Stimulated activated effector memory CD8-positive, alpha-beta T cell treated with anti-CD3 and anti-CD28 coated beads, Interleukin-12 subunit alpha, Interleukin-12 subunit beta, amount 100 ng/mL, for 72 hours (primary cell): ENCODE results near the gene ABHD11.
"Not testable (repeated sequence)": the region's sequence is repeated elsewhere in the genome, so short reads cannot be mapped to it uniquely, and the experiment has no call there.

Experiments used
- ATAC-seq: fragments of 150-1000 bp; cut with Tn5 transposase; 2 replicates; pipeline ENCODE4 v1.10.0; 2021
- DNase-seq, 2 donors: peaks; one replicate each; pipeline ENCODE4 v3.0.0; 2021 to 2022; ENCODE audit warnings: low spot score in 2 of 2
- H3K27ac Mint-ChIP-seq: one replicate; pipeline ENCODE4 v1.8.0; 2022; ENCODE audit warnings: mild to moderate bottlenecking, mixed read lengths
- H3K36me3 Mint-ChIP-seq: one replicate; pipeline ENCODE4 v1.8.0; 2022; ENCODE audit warnings: mild to moderate bottlenecking, mixed read lengths
- H3K4me1 Mint-ChIP-seq: one replicate; pipeline ENCODE4 v1.8.0; 2022; ENCODE audit warnings: mixed read lengths
- H3K4me3 Mint-ChIP-seq: one replicate; pipeline ENCODE4 v1.8.0; 2022; ENCODE audit warnings: mild to moderate bottlenecking, mixed read lengths
- H3K9me3 Mint-ChIP-seq: one replicate; pipeline ENCODE4 v1.8.0; 2022; ENCODE audit warnings: mixed read lengths

ABHD11 gene, protein sequence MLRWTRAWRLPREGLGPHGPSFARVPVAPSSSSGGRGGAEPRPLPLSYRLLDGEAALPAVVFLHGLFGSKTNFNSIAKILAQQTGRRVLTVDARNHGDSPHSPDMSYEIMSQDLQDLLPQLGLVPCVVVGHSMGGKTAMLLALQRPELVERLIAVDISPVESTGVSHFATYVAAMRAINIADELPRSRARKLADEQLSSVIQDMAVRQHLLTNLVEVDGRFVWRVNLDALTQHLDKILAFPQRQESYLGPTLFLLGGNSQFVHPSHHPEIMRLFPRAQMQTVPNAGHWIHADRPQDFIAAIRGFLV

DNA sequence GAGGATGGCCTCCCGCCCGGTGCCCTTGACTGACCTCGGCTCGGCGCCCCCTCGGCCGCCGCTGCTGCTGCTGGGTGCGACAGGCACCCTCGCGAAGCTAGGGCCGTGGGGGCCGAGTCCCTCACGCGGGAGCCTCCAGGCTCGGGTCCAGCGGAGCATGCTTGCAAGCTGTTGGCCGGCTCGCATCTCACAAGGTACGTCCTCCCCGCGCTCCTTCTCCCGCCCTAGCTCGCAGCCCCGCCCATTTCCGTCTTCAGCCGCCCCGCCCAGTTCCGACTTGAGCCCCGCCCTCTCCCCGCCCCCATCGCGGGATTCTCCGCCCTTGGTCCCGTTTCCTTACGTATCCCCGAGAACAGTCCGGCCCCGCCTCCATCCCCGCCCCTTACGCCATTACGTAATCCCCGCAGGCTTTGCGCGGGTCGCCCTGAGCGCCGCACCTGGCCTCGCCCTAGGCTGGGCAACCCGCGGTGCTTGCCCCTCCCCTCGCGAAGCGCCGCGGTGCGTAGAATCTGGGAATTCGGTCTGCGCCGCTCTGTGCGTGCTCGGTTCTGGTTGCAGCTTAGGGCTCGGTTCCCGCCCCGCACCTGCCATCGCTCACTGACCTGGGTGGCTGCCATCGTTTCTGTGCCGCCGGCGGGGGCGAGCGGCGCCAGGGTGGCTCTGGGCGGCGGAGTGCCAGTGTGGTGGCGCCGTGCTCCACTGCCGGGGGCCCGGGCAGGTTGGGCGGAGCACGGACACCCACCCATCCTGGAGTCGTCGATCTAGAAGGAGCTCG is at the start of gene ABHD11:
Gene ABHD11, minus strand, starts transcription at position 191 of the 775 bp plus-strand sequence. Its CDS starts 32 bp downstream, at position 159.
- Mint-ChIP-seq H3K27ac (peak within 1 kb of the TSS; percentile 89), H3K36me3 (peaks cover 16% of the 10 kb centered on the region), H3K4me3 (peak within 1 kb of the TSS; percentile 91), H3K9me3 (no peaks in the 10 kb centered on the region), H3K4me1 (peaks cover 29% of the 10 kb centered on the region)
- peak; percentile 97 to 99 for DNase-seq
- peak; percentile 92 for ATAC-seq

DNA sequence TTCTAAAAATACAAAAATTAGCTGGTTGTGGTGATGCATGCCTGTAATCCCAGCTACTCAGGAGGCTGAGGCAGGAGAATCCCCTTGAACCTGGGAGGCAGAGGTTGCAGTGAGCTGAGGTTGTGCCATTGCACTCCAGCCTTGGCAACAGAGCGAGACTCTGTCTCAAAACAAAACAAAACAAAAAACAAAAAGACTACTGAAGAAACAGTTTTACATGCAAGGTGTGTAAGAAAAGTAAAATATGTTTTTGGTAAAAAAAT is 49.1 kb upstream of the ABHD11 start:
- not testable (repeated sequence) for H3K36me3 Mint-ChIP-seq, DNase-seq, H3K9me3 Mint-ChIP-seq, H3K4me1 Mint-ChIP-seq, ATAC-seq, H3K27ac Mint-ChIP-seq, H3K4me3 Mint-ChIP-seq

DNA sequence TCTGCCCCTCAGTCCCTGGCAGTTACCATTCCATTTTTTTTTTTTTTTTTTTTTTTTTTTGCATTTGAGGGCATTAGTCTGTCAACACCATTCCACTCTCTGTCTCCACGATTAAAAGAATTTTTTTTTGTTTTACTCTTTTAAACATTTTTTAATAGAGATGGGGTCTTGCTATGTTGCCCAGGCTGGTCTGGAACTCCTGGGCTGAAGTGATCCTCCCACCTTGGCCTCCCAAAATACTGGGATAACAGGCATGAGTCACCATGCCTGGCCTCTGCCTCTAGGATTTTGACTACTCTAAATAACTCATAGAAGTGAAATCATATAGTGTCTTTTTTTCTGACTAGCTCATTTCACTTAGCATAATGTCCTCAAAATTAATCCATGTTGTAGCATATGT is 48.0 kb upstream of the ABHD11 start:
- Mint-ChIP-seq H3K9me3 (no peaks in the 10 kb centered on the region), H3K36me3 (no peaks in the 10 kb centered on the region), H3K4me3 (no peak overlapping the region), H3K27ac (no peak overlapping the region), H3K4me1 (no peaks in the 10 kb centered on the region)
- DNase-seq = no peak
- ATAC-seq = no peak

DNA sequence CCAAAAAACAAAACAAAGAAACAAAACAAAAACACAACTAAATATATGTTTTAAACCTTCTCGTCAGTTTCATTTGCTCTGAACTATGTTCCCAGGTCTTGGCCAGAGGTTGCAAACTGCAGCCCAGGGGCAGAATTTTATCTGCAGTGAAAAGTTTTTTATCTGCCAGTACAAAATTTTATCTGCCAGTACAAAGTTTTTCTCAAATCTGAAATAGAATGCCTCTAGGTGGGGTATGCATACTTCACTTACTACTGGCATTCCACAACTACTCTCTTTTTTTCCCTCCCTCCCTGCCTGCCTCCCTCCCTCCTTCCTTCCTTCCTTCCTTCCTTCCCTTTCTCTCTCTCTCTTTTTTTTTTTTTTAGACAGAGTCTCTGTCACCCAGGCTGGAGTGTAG is 40.9 kb upstream of the ABHD11 start:
- DNase-seq = no peak
- H3K27ac Mint-ChIP-seq = no peak overlapping the region
- no peaks in the 10 kb centered on the region for H3K9me3 Mint-ChIP-seq
- H3K4me1 Mint-ChIP-seq = no peaks in the 10 kb centered on the region
- no peak overlapping the region for H3K4me3 Mint-ChIP-seq
- H3K36me3 Mint-ChIP-seq = no peaks in the 10 kb centered on the region
- ATAC-seq = no peak

DNA sequence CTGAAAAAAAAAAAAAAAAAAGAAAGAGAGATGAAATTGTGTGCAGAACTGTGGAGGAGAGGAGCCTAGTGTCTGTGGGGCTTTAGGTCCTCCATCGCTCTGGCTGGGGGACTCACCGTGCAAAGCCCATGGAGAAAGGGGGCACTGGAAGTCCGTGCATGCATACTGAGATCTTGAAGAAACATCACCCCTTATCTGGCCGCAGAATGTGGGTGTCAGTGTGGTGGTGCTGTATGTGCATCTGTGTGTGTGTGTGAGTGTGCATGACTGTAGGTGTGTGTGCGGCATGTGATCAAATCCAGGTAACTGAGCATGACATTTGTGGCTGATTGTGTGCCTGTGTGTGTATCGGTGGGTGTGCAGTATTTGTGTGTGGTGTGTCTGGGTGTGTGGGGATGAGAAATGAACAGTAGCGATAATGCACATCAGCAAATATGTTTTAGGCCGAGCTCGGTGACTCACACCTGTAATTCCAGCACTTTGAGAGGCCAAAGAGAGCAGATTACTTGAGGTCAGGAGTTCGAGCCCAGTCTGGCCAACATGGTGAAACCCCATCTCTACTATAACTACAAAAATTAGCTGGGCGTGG is 40.3 kb upstream of the ABHD11 start:
- H3K27ac Mint-ChIP-seq = no peak overlapping the region
- ATAC-seq (no peak), DNase-seq (no peak)
- H3K4me3 Mint-ChIP-seq = no peak overlapping the region
- no peaks in the 10 kb centered on the region for H3K4me1 Mint-ChIP-seq
- H3K36me3 Mint-ChIP-seq = no peaks in the 10 kb centered on the region
- no peaks in the 10 kb centered on the region for H3K9me3 Mint-ChIP-seq

DNA sequence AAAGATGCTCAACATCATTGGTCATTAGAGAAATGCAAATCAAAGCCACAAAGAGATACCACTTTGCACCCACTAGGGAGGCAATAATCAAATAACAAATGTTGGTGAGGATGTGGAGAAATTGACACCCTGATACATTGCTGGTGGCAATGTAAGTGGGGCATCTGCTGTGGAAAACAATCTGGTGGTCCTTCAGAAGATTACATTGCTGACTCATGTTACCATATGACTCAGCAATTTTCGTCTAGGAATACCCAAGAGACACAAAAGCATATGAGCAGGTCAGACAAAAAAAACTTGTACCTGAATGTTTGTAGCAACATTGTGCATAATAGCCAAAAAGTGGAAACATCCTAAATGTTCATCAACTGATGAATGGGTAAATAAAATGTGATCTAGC is 36.3 kb upstream of the ABHD11 start:
- Mint-ChIP-seq H3K27ac (no peak overlapping the region), H3K4me1 (no peaks in the 10 kb centered on the region), H3K4me3 (no peak overlapping the region), H3K9me3 (no peaks in the 10 kb centered on the region), H3K36me3 (no peaks in the 10 kb centered on the region)
- ATAC-seq (no peak), DNase-seq (no peak)

DNA sequence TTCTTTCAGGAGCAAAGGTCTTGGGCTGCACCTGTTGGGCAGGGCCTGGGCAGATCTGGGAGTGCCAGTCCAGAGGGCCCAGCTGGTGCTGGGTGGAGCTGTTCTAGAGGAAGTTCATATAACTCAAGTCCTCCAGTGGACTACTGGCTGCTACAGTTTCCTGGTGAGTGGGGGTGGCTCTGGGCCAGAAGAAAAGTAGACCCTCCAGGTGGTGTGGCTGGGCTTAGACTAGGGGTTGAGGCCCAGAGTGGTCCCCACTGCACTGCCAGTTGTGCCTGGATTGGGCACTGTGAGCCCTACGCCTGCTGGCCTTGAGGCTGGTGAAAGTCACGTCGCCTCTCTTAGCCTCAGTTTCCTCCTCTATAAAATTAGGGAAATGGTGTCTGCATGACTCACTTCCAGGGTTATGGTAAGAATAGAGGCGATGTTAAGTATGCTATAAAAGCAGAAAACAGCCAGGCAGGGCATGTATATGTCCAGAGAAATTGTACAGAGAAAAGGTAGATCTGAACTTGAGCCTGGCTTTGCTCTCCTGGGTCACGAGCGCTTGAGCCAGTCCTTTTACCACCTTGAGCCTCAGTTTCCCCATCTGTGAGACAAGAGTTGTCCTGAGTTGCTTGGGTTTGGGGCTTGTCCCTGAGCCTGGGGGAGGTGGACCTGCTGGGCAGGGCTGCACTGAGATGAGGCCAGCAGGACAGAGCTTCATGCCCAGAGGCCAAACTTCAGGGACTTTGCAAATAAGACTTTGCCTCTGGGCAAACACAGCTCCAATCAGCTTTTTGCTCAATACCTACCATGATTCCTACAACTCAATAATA is 35.3 kb upstream of the ABHD11 start:
- Mint-ChIP-seq H3K9me3 (no peaks in the 10 kb centered on the region), H3K27ac (no peak overlapping the region), H3K4me3 (no peak overlapping the region)

DNA sequence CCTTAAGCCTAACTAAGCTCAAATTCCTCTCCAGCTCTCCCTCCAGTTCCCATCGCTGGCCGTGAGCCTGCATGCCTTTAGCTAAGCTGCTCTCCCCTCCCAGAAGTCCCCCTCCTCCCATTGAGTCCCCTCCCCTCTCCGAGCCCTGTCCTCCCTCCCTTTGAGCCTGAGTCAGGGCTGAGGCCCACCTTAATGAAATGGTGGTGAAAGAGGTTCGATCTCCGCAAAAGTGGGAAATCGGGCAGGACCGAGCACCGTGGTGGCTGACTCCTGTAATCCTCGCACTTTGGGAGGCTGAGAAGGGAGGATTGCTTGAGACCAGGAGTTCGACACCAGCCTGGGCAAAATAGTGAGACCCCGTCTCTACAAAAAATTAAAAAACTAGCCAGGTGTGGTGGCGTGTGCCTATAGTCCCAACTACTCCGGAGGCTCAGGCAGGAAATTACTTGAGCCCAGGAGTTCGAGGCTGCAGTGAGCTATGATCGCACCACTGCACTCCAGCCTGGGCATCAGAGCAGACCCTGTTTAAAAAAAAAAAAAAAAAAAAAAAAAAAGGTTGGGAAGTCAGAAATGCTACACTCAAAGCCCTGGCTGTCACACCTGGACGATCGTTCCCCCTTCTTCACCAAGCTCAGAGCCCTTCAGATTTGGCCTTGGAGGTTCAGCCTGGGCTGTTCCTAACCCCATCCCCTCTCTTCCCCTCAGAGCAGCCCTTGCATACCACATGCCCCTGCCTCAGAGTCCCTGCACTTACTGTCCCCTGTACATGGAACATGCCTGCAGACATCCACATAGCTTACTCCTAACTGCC is 32.5 kb upstream of the ABHD11 start:
- no peaks in the 10 kb centered on the region for H3K9me3 Mint-ChIP-seq
- ATAC-seq = no peak
- H3K36me3 Mint-ChIP-seq = peaks cover 4% of the 10 kb centered on the region
- no peak overlapping the region for H3K27ac Mint-ChIP-seq
- H3K4me3 Mint-ChIP-seq = peak overlapping the region; percentile 28
- no peak for DNase-seq
- no peaks in the 10 kb centered on the region for H3K4me1 Mint-ChIP-seq

More for the DNA sequence above, 35.3 kb upstream of the ABHD11 start:
- Mint-ChIP-seq H3K36me3 (no peaks in the 10 kb centered on the region), H3K4me1 (no peaks in the 10 kb centered on the region)
- DNase-seq (no peak), ATAC-seq (no peak)

DNA sequence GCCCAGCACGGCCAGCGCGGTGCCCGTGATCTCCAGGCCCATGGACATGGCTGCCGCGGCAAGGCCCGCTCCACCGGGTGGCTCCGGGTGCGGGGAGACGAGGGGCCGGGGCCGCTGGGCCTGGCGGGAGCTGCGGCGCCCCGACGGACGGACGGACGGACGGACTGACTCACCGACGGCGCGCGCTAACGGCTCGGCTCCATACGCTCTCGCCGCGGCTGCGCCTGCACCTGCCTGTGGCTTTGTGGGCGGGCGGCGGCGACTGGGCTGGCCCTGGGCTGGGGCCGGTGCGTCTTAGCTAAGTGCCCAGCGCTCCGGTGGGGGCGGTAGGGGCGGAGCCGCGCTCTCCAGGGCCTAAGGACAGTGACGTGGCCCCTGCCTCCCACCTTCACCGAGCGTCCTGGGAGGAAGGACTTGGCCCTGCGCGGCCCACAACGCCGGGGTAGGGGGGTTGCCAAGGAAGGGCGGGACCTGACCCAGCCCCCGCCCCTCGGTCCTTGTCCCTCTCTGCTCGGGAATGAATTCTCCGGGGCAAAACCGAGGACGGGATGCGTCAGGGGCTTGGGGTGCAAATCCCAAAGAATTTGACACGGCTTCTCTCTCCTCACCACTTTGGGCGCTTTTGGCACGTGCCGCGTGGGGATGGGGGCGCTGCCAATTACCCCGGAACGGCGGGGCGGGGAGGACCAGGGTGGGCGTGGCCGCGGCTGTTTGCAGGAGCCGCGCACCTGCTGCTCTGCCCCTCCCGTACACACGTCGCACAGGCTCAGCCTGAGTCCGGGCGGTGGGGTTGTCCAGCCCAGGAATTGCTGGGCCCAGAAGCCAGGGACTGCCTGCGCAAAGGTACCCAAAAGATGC is 31.6 kb upstream of the ABHD11 start, which contains the start of gene CLDN3:
Gene CLDN3, minus strand, starts transcription at position 269 of the 858 bp plus-strand sequence. Its CDS starts 221 bp downstream, at position 48.
- DNase-seq (no peak), ATAC-seq (peak; percentile 46)
- H3K4me3 Mint-ChIP-seq = peak within 1 kb of the TSS; percentile 28
- H3K27ac Mint-ChIP-seq = no peak within 1 kb of the TSS
- H3K36me3 Mint-ChIP-seq = peaks cover 4% of the 10 kb centered on the region
- H3K9me3 Mint-ChIP-seq = no peaks in the 10 kb centered on the region
- no peaks in the 10 kb centered on the region for H3K4me1 Mint-ChIP-seq

DNA sequence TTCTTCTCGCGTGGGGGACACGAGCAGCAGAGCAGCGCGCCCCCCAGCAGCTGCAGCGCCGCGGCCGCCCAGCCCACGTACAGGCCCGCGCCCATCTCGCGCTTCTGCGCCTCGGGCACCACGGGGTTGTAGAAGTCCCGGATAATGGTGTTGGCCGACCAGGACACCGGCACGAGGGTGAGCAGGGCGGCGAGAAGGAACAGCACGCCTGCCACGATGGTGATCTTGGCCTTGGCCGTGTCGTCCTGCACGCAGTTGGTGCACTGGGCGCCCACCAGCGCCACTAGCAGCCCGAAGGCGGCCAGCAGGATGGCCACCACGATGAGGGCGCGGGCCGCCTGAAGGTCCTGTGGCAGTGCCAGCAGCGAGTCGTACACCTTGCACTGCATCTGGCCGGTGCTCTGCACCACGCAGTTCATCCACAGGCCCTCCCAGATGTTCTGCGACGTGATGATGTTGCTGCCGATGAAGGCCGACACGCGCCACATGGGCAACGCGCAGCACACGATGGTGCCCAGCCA is 30.9 kb upstream of the ABHD11 start:
- no peak for ATAC-seq
- H3K4me3 Mint-ChIP-seq = peak overlapping the region; percentile 28

DNA sequence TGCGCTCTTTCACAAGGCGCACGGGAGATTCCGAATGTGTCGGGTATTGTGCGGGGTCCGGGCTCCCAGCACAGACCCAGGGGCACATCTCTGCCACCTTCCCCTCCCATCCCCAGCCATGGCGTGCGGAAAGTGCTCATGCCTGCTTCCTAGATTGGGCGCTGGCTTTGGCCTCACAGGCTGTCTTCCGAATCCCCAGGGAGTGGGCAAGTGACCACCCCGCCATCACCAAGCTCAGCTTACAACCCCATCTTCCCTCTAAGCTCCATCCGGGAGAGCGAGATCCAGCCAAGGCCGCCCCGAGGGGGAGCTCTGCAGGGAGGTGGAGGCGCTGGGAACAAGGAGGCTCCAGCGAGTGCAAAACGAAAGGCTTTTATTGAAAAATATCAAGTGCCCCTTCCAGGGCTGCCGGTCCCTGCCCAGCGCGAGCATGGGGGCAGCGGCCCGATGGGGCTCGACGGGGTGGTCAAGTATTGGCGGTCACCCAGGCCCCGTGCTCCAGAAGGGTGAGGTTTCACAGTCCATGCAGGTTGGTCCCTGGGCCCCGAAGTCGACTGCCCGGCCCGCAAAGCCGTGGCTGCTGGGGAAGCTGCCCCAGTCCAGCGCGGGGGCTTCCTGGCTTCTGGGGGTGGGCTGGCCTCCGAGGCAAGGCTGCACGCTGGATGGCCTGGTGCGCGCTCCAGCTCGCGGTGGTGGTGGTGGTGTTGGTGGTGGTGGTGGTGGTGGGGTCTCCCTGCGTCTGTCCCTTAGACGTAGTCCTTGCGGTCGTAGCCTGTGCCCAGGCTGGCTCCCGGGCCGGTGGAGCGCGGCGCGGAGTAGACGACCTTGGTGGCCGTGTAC is 30.3 kb upstream of the ABHD11 start:
- no peak for ATAC-seq
- H3K4me3 Mint-ChIP-seq = no peak overlapping the region
- no peak for DNase-seq
- no peak overlapping the region for H3K27ac Mint-ChIP-seq
- H3K4me1 Mint-ChIP-seq = no peaks in the 10 kb centered on the region
- H3K9me3 Mint-ChIP-seq = no peaks in the 10 kb centered on the region
- peaks cover 4% of the 10 kb centered on the region for H3K36me3 Mint-ChIP-seq

More for the DNA sequence above, 30.9 kb upstream of the ABHD11 start:
- Mint-ChIP-seq H3K27ac (no peak overlapping the region), H3K36me3 (peaks cover 4% of the 10 kb centered on the region), H3K9me3 (no peaks in the 10 kb centered on the region), H3K4me1 (no peaks in the 10 kb centered on the region)
- no peak for DNase-seq

DNA sequence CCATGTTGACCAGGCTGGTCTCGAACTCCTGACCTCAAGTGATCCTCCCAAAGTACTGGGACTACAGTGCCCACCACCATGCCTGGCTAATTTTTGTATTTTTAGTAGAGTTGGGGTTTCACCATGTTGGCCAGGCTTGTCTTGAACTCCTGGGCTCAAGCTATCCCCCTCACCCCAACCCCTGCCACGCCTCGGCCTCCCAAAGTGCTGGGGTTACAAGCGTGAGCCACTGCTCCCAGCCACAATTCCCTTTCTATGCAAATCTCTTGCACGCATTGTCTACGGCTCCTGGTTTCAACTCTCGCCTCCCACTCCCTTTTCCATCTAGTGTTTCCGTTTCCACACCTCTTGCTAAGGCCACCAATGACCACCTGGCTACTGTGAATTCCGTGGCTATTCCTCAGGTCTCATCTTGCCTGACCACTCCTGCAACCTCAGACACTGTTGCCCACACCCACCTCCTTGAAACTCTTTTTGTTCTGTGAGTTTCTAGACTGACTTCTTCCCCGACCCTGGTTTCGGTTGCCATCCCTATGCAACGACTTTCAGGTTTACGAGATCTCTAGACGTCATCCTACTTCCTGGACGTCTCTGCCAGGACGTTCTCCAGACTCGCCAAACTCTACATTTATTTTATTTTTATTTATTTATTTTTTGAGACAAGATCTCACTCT is 28.1 kb upstream of the ABHD11 start:
- no peaks in the 10 kb centered on the region for H3K9me3 Mint-ChIP-seq
- DNase-seq (no peak), ATAC-seq (no peak)
- no peaks in the 10 kb centered on the region for H3K4me1 Mint-ChIP-seq
- H3K4me3 Mint-ChIP-seq = no peak overlapping the region
- H3K36me3 Mint-ChIP-seq = peaks cover 4% of the 10 kb centered on the region
- no peak overlapping the region for H3K27ac Mint-ChIP-seq

DNA sequence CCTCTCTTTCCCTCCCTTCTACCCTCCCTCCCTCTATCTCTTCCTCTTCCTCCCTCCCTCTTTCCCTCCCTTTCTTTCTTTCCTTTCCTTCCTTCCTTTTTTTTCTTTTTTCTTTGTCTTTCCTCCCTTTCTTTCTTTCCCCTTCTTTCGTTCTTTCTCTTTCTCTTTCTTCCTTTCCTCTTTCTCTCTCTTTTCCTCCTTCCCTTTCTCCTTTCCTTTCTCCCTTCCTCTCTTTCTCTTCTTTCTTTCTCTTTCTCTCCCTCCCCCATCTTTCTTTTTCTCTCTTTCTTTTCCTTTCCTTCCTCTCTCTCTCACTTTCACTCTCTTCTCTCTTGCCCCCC is 24.0 kb upstream of the ABHD11 start:
- ATAC-seq (no peak), DNase-seq (no peak)
- Mint-ChIP-seq H3K36me3 (no peaks in the 10 kb centered on the region), H3K4me3 (no peak overlapping the region), H3K4me1 (no peaks in the 10 kb centered on the region), H3K9me3 (no peaks in the 10 kb centered on the region), H3K27ac (no peak overlapping the region)
